Measurements from ENCODE around the gene TTC8.
"Not testable (repeated sequence)": the region's sequence is repeated elsewhere in the genome, so short reads cannot be mapped to it uniquely, and the experiment has no call there.

Gene TTC8

DNA sequence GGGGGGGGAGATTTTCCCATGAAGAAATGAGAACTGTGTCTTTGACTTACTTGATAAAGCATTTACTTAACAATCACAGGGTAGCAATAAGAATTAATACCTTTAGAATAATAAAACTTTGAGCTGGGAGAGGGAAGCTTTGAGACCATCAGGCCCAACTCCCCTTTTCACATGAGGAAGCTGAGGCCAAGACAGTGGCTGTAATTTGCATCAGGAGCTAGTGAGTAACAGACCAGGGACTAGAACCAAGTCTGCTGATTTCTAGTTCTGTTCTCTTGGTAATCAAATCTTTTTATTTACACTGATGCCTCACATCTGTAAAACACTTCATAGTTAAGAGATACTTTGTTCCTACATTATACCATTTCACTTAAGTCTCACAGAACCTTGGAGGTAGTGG lies 28.7 kb downstream of the TTC8 start:
- Histone ChIP-seq H3K27ac (ENCODE audit: poor library complexity, severe bottlenecking) (no peak overlapping the region), H3K4me1 (ENCODE audit: insufficient read depth, poor library complexity, severe bottlenecking) (peaks cover 14% of the 10 kb centered on the region), H3K4me3 (ENCODE audit: severe bottlenecking) (no peak overlapping the region), H3K27me3 (ENCODE audit: insufficient read depth, poor library complexity, severe bottlenecking) (no peaks in the 10 kb centered on the region), H3K36me3 (ENCODE audit: low read depth) (peaks cover 12% of the 10 kb centered on the region; the same call in 1 of the 2 replicates), H3K9me3 (ENCODE audit: severe bottlenecking) (no peaks in the 10 kb centered on the region)
- no peak for DNase-seq (ENCODE audit: low spot score)
- TF ChIP-seq, protein P1, sequence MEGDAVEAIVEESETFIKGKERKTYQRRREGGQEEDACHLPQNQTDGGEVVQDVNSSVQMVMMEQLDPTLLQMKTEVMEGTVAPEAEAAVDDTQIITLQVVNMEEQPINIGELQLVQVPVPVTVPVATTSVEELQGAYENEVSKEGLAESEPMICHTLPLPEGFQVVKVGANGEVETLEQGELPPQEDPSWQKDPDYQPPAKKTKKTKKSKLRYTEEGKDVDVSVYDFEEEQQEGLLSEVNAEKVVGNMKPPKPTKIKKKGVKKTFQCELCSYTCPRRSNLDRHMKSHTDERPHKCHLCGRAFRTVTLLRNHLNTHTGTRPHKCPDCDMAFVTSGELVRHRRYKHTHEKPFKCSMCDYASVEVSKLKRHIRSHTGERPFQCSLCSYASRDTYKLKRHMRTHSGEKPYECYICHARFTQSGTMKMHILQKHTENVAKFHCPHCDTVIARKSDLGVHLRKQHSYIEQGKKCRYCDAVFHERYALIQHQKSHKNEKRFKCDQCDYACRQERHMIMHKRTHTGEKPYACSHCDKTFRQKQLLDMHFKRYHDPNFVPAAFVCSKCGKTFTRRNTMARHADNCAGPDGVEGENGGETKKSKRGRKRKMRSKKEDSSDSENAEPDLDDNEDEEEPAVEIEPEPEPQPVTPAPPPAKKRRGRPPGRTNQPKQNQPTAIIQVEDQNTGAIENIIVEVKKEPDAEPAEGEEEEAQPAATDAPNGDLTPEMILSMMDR (IDR thresholded peaks at IDR 0.05; ENCODE audit: poor library complexity, severe bottlenecking): no peak
- ATAC-seq (ENCODE audit: low read depth): no peak

DNA sequence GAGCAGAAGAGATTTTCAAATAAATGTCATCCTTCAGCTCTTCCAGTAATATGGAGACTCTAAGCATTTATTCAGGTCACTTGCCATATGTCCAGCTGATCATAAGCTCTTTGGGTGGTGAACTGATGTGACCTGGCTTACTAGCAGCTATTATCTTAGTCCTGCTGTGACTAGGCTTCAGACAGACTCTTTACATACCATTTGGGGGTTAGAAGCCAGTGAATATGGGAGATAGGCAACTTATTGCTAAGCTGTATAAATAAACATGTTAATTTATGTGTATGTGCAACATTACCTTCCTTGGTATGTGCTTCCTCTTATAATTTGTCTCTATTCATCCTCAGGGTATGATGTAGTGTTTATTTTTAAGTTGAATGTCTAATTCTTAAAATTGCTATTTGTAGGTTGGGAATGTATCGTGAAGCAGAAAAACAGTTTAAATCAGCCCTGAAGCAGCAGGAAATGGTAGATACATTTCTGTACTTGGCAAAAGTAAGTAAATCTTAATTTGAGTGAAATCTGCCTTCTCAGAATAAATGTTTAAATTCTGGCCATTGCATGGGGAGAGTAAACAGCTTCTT lies 32.4 kb downstream of the TTC8 start:
- ATAC-seq (ENCODE audit: low read depth) (no peak), DNase-seq (ENCODE audit: low spot score) (no peak)
- TF ChIP-seq, protein P1 (IDR thresholded peaks at IDR 0.05; ENCODE audit: poor library complexity, severe bottlenecking): no peak
- no peaks in the 10 kb centered on the region for H3K4me1 ChIP-seq (ENCODE audit: insufficient read depth, poor library complexity, severe bottlenecking)
- no peaks in the 10 kb centered on the region for H3K9me3 ChIP-seq (ENCODE audit: severe bottlenecking)
- H3K4me3 ChIP-seq (ENCODE audit: severe bottlenecking): no peak overlapping the region
- H3K27ac ChIP-seq (ENCODE audit: poor library complexity, severe bottlenecking): no peak overlapping the region
- peaks cover 20% of the 10 kb centered on the region for H3K36me3 ChIP-seq (ENCODE audit: low read depth)
- no peaks in the 10 kb centered on the region for H3K27me3 ChIP-seq (ENCODE audit: insufficient read depth, poor library complexity, severe bottlenecking)

DNA sequence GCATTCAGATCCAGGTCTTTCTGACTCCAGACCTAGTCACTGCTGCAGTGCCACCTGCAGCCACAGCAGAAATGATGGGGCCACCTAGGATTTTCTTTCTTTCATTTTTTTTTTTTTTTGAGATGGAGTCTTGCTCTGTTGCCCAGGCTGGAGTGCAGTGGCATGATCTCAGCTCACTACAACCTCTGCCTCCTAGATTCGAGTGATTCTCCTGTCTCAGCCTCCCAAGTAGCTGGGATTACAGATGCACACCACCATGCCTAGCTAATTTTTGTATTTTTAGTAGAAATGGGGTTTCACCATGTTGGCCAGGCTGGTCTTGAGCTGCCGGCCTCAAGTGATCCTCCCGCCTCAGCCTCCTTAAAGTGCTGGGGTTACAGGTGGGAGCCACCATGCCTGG lies 33.4 kb downstream of the TTC8 start:
- peaks cover 23% of the 10 kb centered on the region for H3K36me3 ChIP-seq (ENCODE audit: low read depth)
- not testable (repeated sequence) for ATAC-seq (ENCODE audit: low read depth); DNase-seq (ENCODE audit: low spot score); H3K9me3 ChIP-seq (ENCODE audit: severe bottlenecking); H3K27me3 ChIP-seq (ENCODE audit: insufficient read depth, poor library complexity, severe bottlenecking); H3K4me3 ChIP-seq (ENCODE audit: severe bottlenecking); H3K27ac ChIP-seq (ENCODE audit: poor library complexity, severe bottlenecking); H3K4me1 ChIP-seq (ENCODE audit: insufficient read depth, poor library complexity, severe bottlenecking)

DNA sequence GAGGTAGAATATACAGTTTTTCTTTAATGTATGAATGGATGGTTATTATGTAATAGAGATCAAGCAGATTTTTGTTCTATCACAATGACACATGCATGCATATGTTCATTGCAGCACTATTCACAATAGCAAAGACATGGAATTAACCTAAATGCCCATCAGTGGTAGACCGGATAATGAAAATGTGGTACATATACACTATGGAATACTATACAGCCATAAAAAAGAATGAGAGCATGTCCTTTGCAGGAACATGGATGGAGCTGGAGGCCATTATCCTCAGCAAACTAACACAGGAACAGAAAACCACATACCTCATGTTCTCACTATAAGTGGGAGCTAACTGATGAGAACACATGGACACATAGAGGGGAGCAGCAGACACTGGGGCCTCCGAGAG lies 34.7 kb downstream of the TTC8 start:
- H3K9me3 ChIP-seq (ENCODE audit: severe bottlenecking); DNase-seq (ENCODE audit: low spot score); H3K4me3 ChIP-seq (ENCODE audit: severe bottlenecking); H3K27me3 ChIP-seq (ENCODE audit: insufficient read depth, poor library complexity, severe bottlenecking); ATAC-seq (ENCODE audit: low read depth); H3K4me1 ChIP-seq (ENCODE audit: insufficient read depth, poor library complexity, severe bottlenecking); H3K27ac ChIP-seq (ENCODE audit: poor library complexity, severe bottlenecking): not testable (repeated sequence)
- H3K36me3 ChIP-seq (ENCODE audit: low read depth): peaks cover 20% of the 10 kb centered on the region

DNA sequence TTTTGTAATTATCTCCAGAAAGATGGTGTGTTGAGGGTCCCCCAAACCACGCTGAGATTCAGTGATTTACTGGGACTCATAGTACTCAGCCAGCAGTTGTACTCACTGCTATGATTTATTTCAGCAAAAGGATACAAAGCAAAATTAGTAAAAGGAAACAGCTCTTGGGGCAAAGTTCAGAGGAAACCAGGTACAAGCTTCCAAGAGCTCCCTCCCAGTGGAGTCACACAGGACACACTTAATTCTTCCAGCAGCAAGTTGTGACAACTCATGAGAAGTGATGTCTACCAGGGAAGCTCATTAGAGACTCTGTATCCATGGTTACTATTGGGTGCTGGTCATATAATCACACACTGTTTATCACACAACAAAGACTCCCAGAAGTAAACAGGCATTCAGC lies 38.7 kb downstream of the TTC8 start:
- ATAC-seq (ENCODE audit: low read depth) (no peak), DNase-seq (ENCODE audit: low spot score) (no peak)
- H3K4me3 ChIP-seq (ENCODE audit: severe bottlenecking): no peak overlapping the region
- peaks cover 13% of the 10 kb centered on the region for H3K36me3 ChIP-seq (ENCODE audit: low read depth)
- TF ChIP-seq, protein P1 (IDR thresholded peaks at IDR 0.05; ENCODE audit: poor library complexity, severe bottlenecking): no peak
- no peaks in the 10 kb centered on the region for H3K27me3 ChIP-seq (ENCODE audit: insufficient read depth, poor library complexity, severe bottlenecking)
- H3K4me1 ChIP-seq (ENCODE audit: insufficient read depth, poor library complexity, severe bottlenecking): no peaks in the 10 kb centered on the region
- H3K9me3 ChIP-seq (ENCODE audit: severe bottlenecking): no peaks in the 10 kb centered on the region
- no peak overlapping the region for H3K27ac ChIP-seq (ENCODE audit: poor library complexity, severe bottlenecking)

DNA sequence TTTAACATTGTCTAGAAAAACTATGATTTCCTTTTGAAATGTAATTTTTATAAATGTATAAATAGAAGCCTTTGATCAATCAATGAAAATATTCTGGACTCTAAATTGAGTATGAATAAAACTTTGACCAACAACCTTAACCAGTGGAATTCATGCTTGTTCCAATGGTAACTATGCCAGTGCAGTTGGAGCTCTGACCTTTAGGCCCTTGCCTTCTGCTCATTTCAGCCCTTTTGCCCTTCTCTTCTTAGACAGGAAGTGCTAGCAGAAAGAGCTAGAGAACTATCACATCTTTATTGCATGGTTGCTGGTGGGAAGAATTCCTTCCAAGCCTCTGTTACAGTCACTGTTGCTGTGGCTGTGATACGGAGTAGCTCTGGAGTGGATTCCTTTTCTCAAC lies 39.7 kb downstream of the TTC8 start:
- DNase-seq (ENCODE audit: low spot score): no peak
- no peaks in the 10 kb centered on the region for H3K4me1 ChIP-seq (ENCODE audit: insufficient read depth, poor library complexity, severe bottlenecking)
- no peaks in the 10 kb centered on the region for H3K9me3 ChIP-seq (ENCODE audit: severe bottlenecking)
- peaks cover 8% of the 10 kb centered on the region for H3K36me3 ChIP-seq (ENCODE audit: low read depth)
- no peak overlapping the region for H3K27ac ChIP-seq (ENCODE audit: poor library complexity, severe bottlenecking)
- H3K27me3 ChIP-seq (ENCODE audit: insufficient read depth, poor library complexity, severe bottlenecking): no peaks in the 10 kb centered on the region
- TF ChIP-seq, protein P1 (IDR thresholded peaks at IDR 0.05; ENCODE audit: poor library complexity, severe bottlenecking): no peak
- H3K4me3 ChIP-seq (ENCODE audit: severe bottlenecking): no peak overlapping the region
- ATAC-seq (ENCODE audit: low read depth): no peak
